ENCODE measurements around the gene GRM2.
A peak's percentile ranks its signal among the peaks of the same experiment; 100 is the strongest.

GRM2 gene

GRCh38 chr3:51712511-51712931 is 5.7 kb downstream of the GRM2 start:
- H3K27me3 ChIP-seq (ENCODE audit: insufficient read depth, low read depth, severe bottlenecking) = no peaks in the 10 kb centered on the region
- H3K36me3 ChIP-seq = peaks cover 63% of the 10 kb centered on the region
- no peak overlapping the region for H3K27ac ChIP-seq
- no peaks in the 10 kb centered on the region for H3K9me3 ChIP-seq (ENCODE audit: severe bottlenecking)
- TF ChIP-seq, protein P1, sequence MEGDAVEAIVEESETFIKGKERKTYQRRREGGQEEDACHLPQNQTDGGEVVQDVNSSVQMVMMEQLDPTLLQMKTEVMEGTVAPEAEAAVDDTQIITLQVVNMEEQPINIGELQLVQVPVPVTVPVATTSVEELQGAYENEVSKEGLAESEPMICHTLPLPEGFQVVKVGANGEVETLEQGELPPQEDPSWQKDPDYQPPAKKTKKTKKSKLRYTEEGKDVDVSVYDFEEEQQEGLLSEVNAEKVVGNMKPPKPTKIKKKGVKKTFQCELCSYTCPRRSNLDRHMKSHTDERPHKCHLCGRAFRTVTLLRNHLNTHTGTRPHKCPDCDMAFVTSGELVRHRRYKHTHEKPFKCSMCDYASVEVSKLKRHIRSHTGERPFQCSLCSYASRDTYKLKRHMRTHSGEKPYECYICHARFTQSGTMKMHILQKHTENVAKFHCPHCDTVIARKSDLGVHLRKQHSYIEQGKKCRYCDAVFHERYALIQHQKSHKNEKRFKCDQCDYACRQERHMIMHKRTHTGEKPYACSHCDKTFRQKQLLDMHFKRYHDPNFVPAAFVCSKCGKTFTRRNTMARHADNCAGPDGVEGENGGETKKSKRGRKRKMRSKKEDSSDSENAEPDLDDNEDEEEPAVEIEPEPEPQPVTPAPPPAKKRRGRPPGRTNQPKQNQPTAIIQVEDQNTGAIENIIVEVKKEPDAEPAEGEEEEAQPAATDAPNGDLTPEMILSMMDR (IDR thresholded peaks at IDR 0.05; ENCODE audit: low read depth, low read length) = no peak
- no peak overlapping the region for H3K4me3 ChIP-seq (ENCODE audit: low read depth, low read length)
- DNase-seq = no peak

DNA sequence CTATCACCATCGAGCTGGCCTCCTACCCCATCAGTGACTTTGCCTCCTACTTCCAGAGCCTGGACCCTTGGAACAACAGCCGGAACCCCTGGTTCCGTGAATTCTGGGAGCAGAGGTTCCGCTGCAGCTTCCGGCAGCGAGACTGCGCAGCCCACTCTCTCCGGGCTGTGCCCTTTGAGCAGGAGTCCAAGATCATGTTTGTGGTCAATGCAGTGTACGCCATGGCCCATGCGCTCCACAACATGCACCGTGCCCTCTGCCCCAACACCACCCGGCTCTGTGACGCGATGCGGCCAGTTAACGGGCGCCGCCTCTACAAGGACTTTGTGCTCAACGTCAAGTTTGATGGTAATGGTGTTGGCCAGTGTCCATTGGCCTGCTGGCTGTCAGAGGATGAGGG is 6.1 kb downstream of the GRM2 start:
- TF ChIP-seq, protein P1 (IDR thresholded peaks at IDR 0.05; ENCODE audit: low read depth, low read length) = no peak
- H3K27ac ChIP-seq = no peak overlapping the region
- no peaks in the 10 kb centered on the region for H3K9me3 ChIP-seq (ENCODE audit: severe bottlenecking)
- H3K36me3 ChIP-seq = peaks cover 68% of the 10 kb centered on the region
- no peak overlapping the region for H3K4me3 ChIP-seq (ENCODE audit: low read depth, low read length)
- no peaks in the 10 kb centered on the region for H3K27me3 ChIP-seq (ENCODE audit: insufficient read depth, low read depth, severe bottlenecking)
- DNase-seq = no peak

DNA sequence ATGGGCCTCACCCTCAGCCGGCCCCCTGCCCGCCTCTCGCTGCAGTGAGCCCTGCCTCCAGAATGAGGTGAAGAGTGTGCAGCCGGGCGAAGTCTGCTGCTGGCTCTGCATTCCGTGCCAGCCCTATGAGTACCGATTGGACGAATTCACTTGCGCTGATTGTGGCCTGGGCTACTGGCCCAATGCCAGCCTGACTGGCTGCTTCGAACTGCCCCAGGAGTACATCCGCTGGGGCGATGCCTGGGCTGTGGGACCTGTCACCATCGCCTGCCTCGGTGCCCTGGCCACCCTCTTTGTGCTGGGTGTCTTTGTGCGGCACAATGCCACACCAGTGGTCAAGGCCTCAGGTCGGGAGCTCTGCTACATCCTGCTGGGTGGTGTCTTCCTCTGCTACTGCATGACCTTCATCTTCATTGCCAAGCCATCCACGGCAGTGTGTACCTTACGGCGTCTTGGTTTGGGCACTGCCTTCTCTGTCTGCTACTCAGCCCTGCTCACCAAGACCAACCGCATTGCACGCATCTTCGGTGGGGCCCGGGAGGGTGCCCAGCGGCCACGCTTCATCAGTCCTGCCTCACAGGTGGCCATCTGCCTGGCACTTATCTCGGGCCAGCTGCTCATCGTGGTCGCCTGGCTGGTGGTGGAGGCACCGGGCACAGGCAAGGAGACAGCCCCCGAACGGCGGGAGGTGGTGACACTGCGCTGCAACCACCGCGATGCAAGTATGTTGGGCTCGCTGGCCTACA is 8.5 kb downstream of the GRM2 start:
- Histone ChIP-seq H3K9me3 (ENCODE audit: severe bottlenecking) (no peaks in the 10 kb centered on the region), H3K27me3 (ENCODE audit: insufficient read depth, low read depth, severe bottlenecking) (no peaks in the 10 kb centered on the region), H3K36me3 (peaks cover 65% of the 10 kb centered on the region), H3K27ac (no peak overlapping the region), H3K4me3 (ENCODE audit: low read depth, low read length) (no peak overlapping the region)
- no peak for DNase-seq
- TF ChIP-seq, protein P1 (IDR thresholded peaks at IDR 0.05; ENCODE audit: low read depth, low read length) = no peak

GRCh38 chr3:51715977-51716294 is 9.1 kb downstream of the GRM2 start:
- no peak for DNase-seq
- H3K4me3 ChIP-seq (ENCODE audit: low read depth, low read length) = no peak overlapping the region
- peaks cover 65% of the 10 kb centered on the region for H3K36me3 ChIP-seq
- H3K27ac ChIP-seq = no peak overlapping the region
- no peaks in the 10 kb centered on the region for H3K27me3 ChIP-seq (ENCODE audit: insufficient read depth, low read depth, severe bottlenecking)
- TF ChIP-seq, protein P1 (IDR thresholded peaks at IDR 0.05; ENCODE audit: low read depth, low read length) = no peak
- H3K9me3 ChIP-seq (ENCODE audit: severe bottlenecking) = no peaks in the 10 kb centered on the region

DNA sequence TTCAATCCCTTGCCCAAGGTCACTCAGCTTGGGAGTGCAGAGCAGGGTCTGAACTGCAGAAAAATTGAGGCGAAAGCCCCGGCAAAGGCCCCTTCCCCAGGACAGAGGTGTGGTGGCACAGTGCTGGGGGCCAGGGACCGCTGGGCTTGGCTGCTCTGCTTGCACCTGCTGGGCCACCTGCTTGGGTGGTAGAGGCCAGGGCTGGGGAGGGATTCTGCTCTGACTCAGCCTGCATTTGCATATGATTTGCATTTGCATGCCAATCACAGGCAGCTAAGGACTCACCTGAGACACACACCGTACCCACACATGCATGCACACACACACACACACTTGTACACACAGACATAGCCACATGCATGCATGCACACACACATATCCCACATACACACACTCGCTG is 9.9 kb downstream of the GRM2 start:
- Histone ChIP-seq H3K9me3 (ENCODE audit: severe bottlenecking) (no peaks in the 10 kb centered on the region), H3K36me3 (peaks cover 59% of the 10 kb centered on the region), H3K4me3 (ENCODE audit: low read depth, low read length) (no peak overlapping the region), H3K27me3 (ENCODE audit: insufficient read depth, low read depth, severe bottlenecking) (no peaks in the 10 kb centered on the region), H3K27ac (no peak overlapping the region)
- TF ChIP-seq, protein P1 (IDR thresholded peaks at IDR 0.05; ENCODE audit: low read depth, low read length) = no peak
- no peak for DNase-seq

GRCh38 chr3:51717446-51717845 is 10.6 kb downstream of the GRM2 start:
- Histone ChIP-seq H3K27ac (peak overlapping the region; percentile 83), H3K36me3 (peaks cover 53% of the 10 kb centered on the region), H3K9me3 (ENCODE audit: severe bottlenecking) (no peaks in the 10 kb centered on the region), H3K27me3 (ENCODE audit: insufficient read depth, low read depth, severe bottlenecking) (no peaks in the 10 kb centered on the region), H3K4me3 (ENCODE audit: low read depth, low read length) (no peak overlapping the region)
- TF ChIP-seq, protein P1 (IDR thresholded peaks at IDR 0.05; ENCODE audit: low read depth, low read length) = no peak
- no peak for DNase-seq
